SK-N-SH (cell line): ENCODE data around the gene GATA2. TPM values are rescaled to one million over a fixed set of nuclear protein-coding genes. Genes with fewer than 3 reads are reported as not detected.

ENCODE experiments used
- CTCF ChIA-PET: fragments of 300-600, 350-600 bp; formaldehyde crosslinking; extraction: SDS; loops from one replicate; lab custom pipeline; 2021; lab: Yijun Ruan, JAX
- POLR2A ChIA-PET: fragments of 350-600 bp; sonication (Branson Sonifier 250); formaldehyde crosslinking; extraction: SDS; loops from one replicate; lab custom pipeline; 2020; ENCODE audit warnings: antibody characterized with exemption, inconsistent platforms; lab: Yijun Ruan, JAX
- DNase-seq: peaks from one replicate; pipeline ENCODE4 v3.0.0; 2012
- H2AFZ ChIP-seq: fragments of 200-600 bp; sonication (generic); 2 replicates; pipeline ENCODE4 v1.8.1; 2016; ENCODE audit warnings: antibody characterized with exemption, mild to moderate bottlenecking, low read depth
- H3F3A ChIP-seq: fragments of 200-600 bp; sonication (generic); replicated peaks from 2 replicates; pipeline ENCODE3; 2016; ENCODE audit warnings: antibody characterized with exemption, mild to moderate bottlenecking; ENCODE audit not compliant: insufficient read depth
- H3K27ac ChIP-seq, 2 experiments: fragments of 200-500 bp in 1 of 2; fragments of 200-600 bp in 1 of 2; sonication (Bioruptor generic) in 1 of 2; sonication (generic), shearing (Covaris generic) in 1 of 2; 2 replicates each; pipeline versions ENCODE4 v1.5.1 to v1.6.1; 2014 to 2016; ENCODE audit warnings: low read depth in 2 of 2, inconsistent platforms in 1 of 2, low read length in 1 of 2, mild to moderate bottlenecking in 1 of 2, mixed read lengths in 1 of 2
- H3K27me3 ChIP-seq: fragments of 200-600 bp; sonication (generic), shearing (Covaris generic); 2 replicates; pipeline ENCODE4 v1.6.1; 2016; ENCODE audit warnings: mixed run types; ENCODE audit not compliant: insufficient read depth
- H3K36me3 ChIP-seq, 2 experiments: fragments of 200-500 bp in 1 of 2; fragments of 200-600 bp in 1 of 2; sonication (Bioruptor generic) in 1 of 2; sonication (generic) in 1 of 2; replicated peaks in 1 of 2; 2 replicates each; pipeline versions ENCODE3 to v1.5.1; 2014 to 2016; ENCODE audit warnings: low read length in 1 of 2, mild to moderate bottlenecking in 1 of 2; ENCODE audit not compliant: insufficient read depth in 2 of 2, control insufficient read depth in 1 of 2
- H3K4me1 ChIP-seq, 2 experiments: fragments of 200-500 bp in 1 of 2; fragments of 200-600 bp in 1 of 2; sonication (Bioruptor generic) in 1 of 2; sonication (generic), shearing (Covaris generic) in 1 of 2; 2 replicates each; pipeline versions ENCODE4 v1.5.1 to v1.6.1; 2014 to 2016; ENCODE audit warnings: low read depth in 1 of 2, low read length in 1 of 2, mixed run types in 1 of 2; ENCODE audit not compliant: insufficient read depth in 2 of 2, control insufficient read depth in 1 of 2
- H3K4me2 ChIP-seq: fragments of 200-600 bp; sonication (generic), shearing (Covaris generic); 2 replicates; pipeline ENCODE4 v1.6.1; 2017; ENCODE audit warnings: mixed run types
- H3K4me3 ChIP-seq, 2 experiments: fragments of 200-500 bp in 1 of 2; fragments of 200-600 bp in 1 of 2; sonication (Bioruptor generic) in 1 of 2; sonication (generic), shearing (Covaris generic) in 1 of 2; 2 replicates each; pipeline versions ENCODE4 v1.5.1 to v1.8.1; 2014 to 2016; ENCODE audit warnings: low read depth in 2 of 2, inconsistent platforms in 1 of 2, low read length in 1 of 2, mild to moderate bottlenecking in 1 of 2, mixed read lengths in 1 of 2, moderate library complexity in 1 of 2
- H3K79me2 ChIP-seq: fragments of 200-600 bp; sonication (generic); 2 replicates; pipeline ENCODE4 v1.8.1; 2017; ENCODE audit warnings: mild to moderate bottlenecking; ENCODE audit not compliant: insufficient read depth
- H3K9ac ChIP-seq: fragments of 200-600 bp; sonication (generic); 2 replicates; pipeline ENCODE4 v1.6.1; 2017; ENCODE audit warnings: mixed run types
- H3K9me2 ChIP-seq: fragments of 200-600 bp; sonication (generic); 2 replicates; pipeline ENCODE4 v1.6.1; 2017; ENCODE audit warnings: mixed run types
- H3K9me3 ChIP-seq: fragments of 200-600 bp; sonication (generic); 2 replicates; pipeline ENCODE4 v1.6.1; 2017; ENCODE audit warnings: mixed run types, mild to moderate bottlenecking, moderate library complexity
- H4K20me1 ChIP-seq: fragments of 200-600 bp; sonication (generic); 2 replicates; pipeline ENCODE4 v1.6.1; 2017; ENCODE audit warnings: mild to moderate bottlenecking, mixed run types; ENCODE audit not compliant: insufficient read depth
- EZH2phosphoT487 ChIP-seq: fragments of 200-600 bp; sonication (generic); IDR thresholded peaks from 2 replicates; pipeline ENCODE4 v1.6.1; 2017; ENCODE audit warnings: low read depth, mixed run types, mild to moderate bottlenecking, antibody characterized with exemption, moderate library complexity, borderline replicate concordance
- FOSL2 ChIP-seq: IDR thresholded peaks from 2 replicates; pipeline ENCODE4 v1.4.0; 2012; ENCODE audit warnings: low read depth, mild to moderate bottlenecking, moderate library complexity, borderline replicate concordance
- FOXM1 ChIP-seq: IDR thresholded peaks from 2 replicates; pipeline ENCODE4 v1.4.0; 2012; ENCODE audit warnings: low read depth, mild to moderate bottlenecking
- GATA2 ChIP-seq: sonication (generic); formaldehyde crosslinking; IDR thresholded peaks from 2 replicates; pipeline ENCODE4 v1.5.0; 2020; ENCODE audit warnings: mild to moderate bottlenecking, missing genetic modification reagents
- IRF3 ChIP-seq: fragments of 150-350 bp; IDR thresholded peaks from 2 replicates; pipeline ENCODE4 v1.6.1; 2016; ENCODE audit warnings: mild to moderate bottlenecking, low read depth, low read length
- JUND ChIP-seq: IDR thresholded peaks from 2 replicates; pipeline ENCODE4 v1.4.0; 2012
- MXI1 ChIP-seq: IDR thresholded peaks from 2 replicates; pipeline ENCODE4 v1.6.1; 2012; ENCODE audit warnings: mild to moderate bottlenecking, low read depth, low read length, improper control_type of control experiment
- NFIC ChIP-seq: IDR thresholded peaks from 2 replicates; pipeline ENCODE4 v1.4.0; 2012; ENCODE audit warnings: borderline replicate concordance
- NRF1 ChIP-seq: IDR thresholded peaks from 2 replicates; pipeline ENCODE4 v1.6.1; 2012; ENCODE audit warnings: low read depth, mild to moderate bottlenecking, low read length
- POLR2AphosphoS5 ChIP-seq: IDR thresholded peaks from 2 replicates; pipeline ENCODE4 v1.6.1; 2012; ENCODE audit warnings: low read depth, low read length
- RCOR1 ChIP-seq: fragments of 150-350 bp; IDR thresholded peaks from 2 replicates; pipeline ENCODE4 v1.6.1; 2017; ENCODE audit warnings: antibody characterized with exemption, low read length
- RXRA ChIP-seq: IDR thresholded peaks from 2 replicates; pipeline ENCODE4 v1.4.0; 2012; ENCODE audit warnings: low read depth, mild to moderate bottlenecking, borderline replicate concordance
- SIN3A ChIP-seq: IDR thresholded peaks from 2 replicates; pipeline ENCODE4 v1.6.1; 2012; ENCODE audit warnings: low read depth, mild to moderate bottlenecking, low read length, moderate library complexity, borderline replicate concordance
- TAF1 ChIP-seq: IDR thresholded peaks from 2 replicates; pipeline ENCODE4 v1.6.1; 2012; ENCODE audit warnings: low read depth, mild to moderate bottlenecking, low read length, moderate library complexity, borderline replicate concordance
- TCF12 ChIP-seq: IDR thresholded peaks from 2 replicates; pipeline ENCODE4 v1.4.0; 2012
- USF2 ChIP-seq: fragments of 150-350 bp; IDR thresholded peaks from 2 replicates; pipeline ENCODE4 v1.6.1; 2017; ENCODE audit warnings: antibody characterized with exemption, low read length, low read depth, borderline replicate concordance
- WGBS: methylation state at CpG from one replicate; pipeline ENCODE4 v1.1.6; 2017; ENCODE audit warnings: low lambda C conversion rate; 5-methylcytosine and 5-hydroxymethylcytosine counted together
- polyA plus RNA-seq, 3 experiments: library from polyadenylated mRNA; depleted of rRNA; stranded (reverse); fragments of >200 nt; gene quantifications; 2 replicates each; pipeline ENCODE4 v1.2.3, GENCODE V29; 2012
- TF ChIP-seq, protein P1 (sequence below): fragments of 200-600 bp; sonication (generic); IDR thresholded peaks from 2 replicates; pipeline ENCODE4 v1.6.1; 2017; ENCODE audit warnings: antibody characterized with exemption, mild to moderate bottlenecking, moderate library complexity

Gene GATA2
- polyA plus RNA-seq, 1 of the 3 experiments (the other 2 are of a cell fraction) = 5.5 TPM

- TF ChIP-seq IRF3 (no peak), FOSL2 (no peak), SIN3A (no peak), JUND (no peak)
These were observed 13.4 kb downstream of the GATA2 start (continued) for GRCh38 chr3:128479558-128480086.

GRCh38 chr3:128478576-128479506, 14.2 kb downstream of the GATA2 start:
- no peaks in the 10 kb centered on the region for H4K20me1 ChIP-seq
- peaks cover 8 to 53% of the 10 kb centered on the region in 2 experiments; a peak in 3 of 4 replicates for H3K4me1 ChIP-seq
- peaks cover 0 to 29% of the 10 kb centered on the region in 2 experiments for H3K36me3 ChIP-seq
- H3K79me2 ChIP-seq = no peaks in the 10 kb centered on the region; the same call in 1 of the 2 replicates
- no peak for DNase-seq
- ChIA-PET POLR2A (interaction anchor here (1.0 to 3.8 kb wide), 2 partner anchors 11 to 63 kb away, joined by 3 to 17 read pairs; no protein-coding TSS in a partner anchor), CTCF (interaction anchor here (3.2 to 13.1 kb wide), 2 partner anchors 11 to 53 kb away, joined by 14 to 177 read pairs; no protein-coding TSS in a partner anchor)
- peak overlapping the region in 1 of 2 experiments; percentile 40; a peak in 2 of 4 replicates for H3K27ac ChIP-seq
- 70% methylated on average over 10 of the region's 11 CpGs for WGBS
- peaks cover 7% of the 10 kb centered on the region for H3F3A ChIP-seq
- H3K4me3 ChIP-seq = no peak overlapping the region
- peaks cover 2% of the 10 kb centered on the region for H3K27me3 ChIP-seq
- no peak overlapping the region for H3K9ac ChIP-seq
- H3K4me2 ChIP-seq = no peak overlapping the region
- no peak overlapping the region for H2AFZ ChIP-seq
- H3K9me2 ChIP-seq = no peaks in the 10 kb centered on the region
- no peak for TF ChIP-seq NRF1
- TF ChIP-seq, all 33 proteins: peak for 0
- no peaks in the 10 kb centered on the region for H3K9me3 ChIP-seq

DNA sequence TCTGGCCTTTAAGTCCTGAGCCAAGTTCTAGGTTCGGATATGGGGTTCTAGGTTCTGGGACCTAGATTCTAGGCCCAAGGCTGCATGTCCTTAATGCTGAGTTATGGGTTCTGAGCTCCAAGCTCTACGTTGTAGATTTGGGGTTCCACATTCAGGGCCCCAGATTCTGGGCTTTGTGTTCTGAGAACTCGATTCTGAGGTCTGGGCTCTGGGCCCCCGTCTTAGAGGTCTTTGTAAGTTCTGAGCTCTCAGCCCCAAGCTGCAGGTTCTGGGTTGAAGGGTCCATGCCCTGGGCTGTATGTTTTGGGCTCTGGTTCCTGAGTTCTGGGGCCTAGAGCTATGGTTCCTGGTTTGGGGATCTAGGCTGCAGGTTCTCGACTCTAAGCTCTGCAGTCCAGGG, 16.3 kb downstream of the GATA2 start:
- no peak for DNase-seq
- no peaks in the 10 kb centered on the region for H4K20me1 ChIP-seq
- H3K4me3 ChIP-seq = no peak overlapping the region
- peaks cover 7% of the 10 kb centered on the region for H3K27me3 ChIP-seq
- CTCF ChIA-PET = interaction anchor here (0.5 to 3.3 kb wide), 8 partner anchors 10 to 306 kb away, joined by 3 to 21 read pairs (median 3); no protein-coding TSS in a partner anchor
- H3K27ac ChIP-seq = peak overlapping the region in 1 of 2 experiments; percentile 39; a peak in 2 of 4 replicates
- no peaks in the 10 kb centered on the region for H3F3A ChIP-seq
- TF ChIP-seq TCF12 (no peak), FOXM1 (no peak), TAF1 (no peak), NFIC (no peak), GATA2 (CRISPR knock-in tag) (no peak), RCOR1 (no peak), MXI1 (no peak), EZH2phosphoT487 (no peak), USF2 (no peak), RXRA (no peak), POLR2AphosphoS5 (no peak)
- TF ChIP-seq, protein P1, sequence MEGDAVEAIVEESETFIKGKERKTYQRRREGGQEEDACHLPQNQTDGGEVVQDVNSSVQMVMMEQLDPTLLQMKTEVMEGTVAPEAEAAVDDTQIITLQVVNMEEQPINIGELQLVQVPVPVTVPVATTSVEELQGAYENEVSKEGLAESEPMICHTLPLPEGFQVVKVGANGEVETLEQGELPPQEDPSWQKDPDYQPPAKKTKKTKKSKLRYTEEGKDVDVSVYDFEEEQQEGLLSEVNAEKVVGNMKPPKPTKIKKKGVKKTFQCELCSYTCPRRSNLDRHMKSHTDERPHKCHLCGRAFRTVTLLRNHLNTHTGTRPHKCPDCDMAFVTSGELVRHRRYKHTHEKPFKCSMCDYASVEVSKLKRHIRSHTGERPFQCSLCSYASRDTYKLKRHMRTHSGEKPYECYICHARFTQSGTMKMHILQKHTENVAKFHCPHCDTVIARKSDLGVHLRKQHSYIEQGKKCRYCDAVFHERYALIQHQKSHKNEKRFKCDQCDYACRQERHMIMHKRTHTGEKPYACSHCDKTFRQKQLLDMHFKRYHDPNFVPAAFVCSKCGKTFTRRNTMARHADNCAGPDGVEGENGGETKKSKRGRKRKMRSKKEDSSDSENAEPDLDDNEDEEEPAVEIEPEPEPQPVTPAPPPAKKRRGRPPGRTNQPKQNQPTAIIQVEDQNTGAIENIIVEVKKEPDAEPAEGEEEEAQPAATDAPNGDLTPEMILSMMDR = no peak
- H3K79me2 ChIP-seq = no peaks in the 10 kb centered on the region
- WGBS = 50% methylated on average over 4 of the region's 5 CpGs
- POLR2A ChIA-PET = interaction anchor here (0.9 to 4.0 kb wide), 18 partner anchors 8 to 73 kb away, joined by 3 to 26 read pairs (median 4); no protein-coding TSS in a partner anchor
- H3K4me2 ChIP-seq = no peak overlapping the region
- H3K9me3 ChIP-seq = no peaks in the 10 kb centered on the region
- peaks cover 0 to 20% of the 10 kb centered on the region in 2 experiments for H3K36me3 ChIP-seq
- no peak overlapping the region for H3K9ac ChIP-seq
- peaks cover 0 to 55% of the 10 kb centered on the region in 2 experiments; a peak in 1 of 4 replicates for H3K4me1 ChIP-seq
- H2AFZ ChIP-seq = no peak overlapping the region
- H3K9me2 ChIP-seq = no peaks in the 10 kb centered on the region
